GM18909 (cell line): ENCODE data around the gene MMRN1.

Experiments used
- ATAC-seq: cut with Tn5 transposase; IDR thresholded peaks from one replicate; pipeline ENCODE4 v1.9.1; 2021; ENCODE audit warnings: mild to moderate bottlenecking; ENCODE audit not compliant: unreplicated experiment, poor library complexity

MMRN1 gene, protein sequence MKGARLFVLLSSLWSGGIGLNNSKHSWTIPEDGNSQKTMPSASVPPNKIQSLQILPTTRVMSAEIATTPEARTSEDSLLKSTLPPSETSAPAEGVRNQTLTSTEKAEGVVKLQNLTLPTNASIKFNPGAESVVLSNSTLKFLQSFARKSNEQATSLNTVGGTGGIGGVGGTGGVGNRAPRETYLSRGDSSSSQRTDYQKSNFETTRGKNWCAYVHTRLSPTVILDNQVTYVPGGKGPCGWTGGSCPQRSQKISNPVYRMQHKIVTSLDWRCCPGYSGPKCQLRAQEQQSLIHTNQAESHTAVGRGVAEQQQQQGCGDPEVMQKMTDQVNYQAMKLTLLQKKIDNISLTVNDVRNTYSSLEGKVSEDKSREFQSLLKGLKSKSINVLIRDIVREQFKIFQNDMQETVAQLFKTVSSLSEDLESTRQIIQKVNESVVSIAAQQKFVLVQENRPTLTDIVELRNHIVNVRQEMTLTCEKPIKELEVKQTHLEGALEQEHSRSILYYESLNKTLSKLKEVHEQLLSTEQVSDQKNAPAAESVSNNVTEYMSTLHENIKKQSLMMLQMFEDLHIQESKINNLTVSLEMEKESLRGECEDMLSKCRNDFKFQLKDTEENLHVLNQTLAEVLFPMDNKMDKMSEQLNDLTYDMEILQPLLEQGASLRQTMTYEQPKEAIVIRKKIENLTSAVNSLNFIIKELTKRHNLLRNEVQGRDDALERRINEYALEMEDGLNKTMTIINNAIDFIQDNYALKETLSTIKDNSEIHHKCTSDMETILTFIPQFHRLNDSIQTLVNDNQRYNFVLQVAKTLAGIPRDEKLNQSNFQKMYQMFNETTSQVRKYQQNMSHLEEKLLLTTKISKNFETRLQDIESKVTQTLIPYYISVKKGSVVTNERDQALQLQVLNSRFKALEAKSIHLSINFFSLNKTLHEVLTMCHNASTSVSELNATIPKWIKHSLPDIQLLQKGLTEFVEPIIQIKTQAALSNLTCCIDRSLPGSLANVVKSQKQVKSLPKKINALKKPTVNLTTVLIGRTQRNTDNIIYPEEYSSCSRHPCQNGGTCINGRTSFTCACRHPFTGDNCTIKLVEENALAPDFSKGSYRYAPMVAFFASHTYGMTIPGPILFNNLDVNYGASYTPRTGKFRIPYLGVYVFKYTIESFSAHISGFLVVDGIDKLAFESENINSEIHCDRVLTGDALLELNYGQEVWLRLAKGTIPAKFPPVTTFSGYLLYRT

DNA sequence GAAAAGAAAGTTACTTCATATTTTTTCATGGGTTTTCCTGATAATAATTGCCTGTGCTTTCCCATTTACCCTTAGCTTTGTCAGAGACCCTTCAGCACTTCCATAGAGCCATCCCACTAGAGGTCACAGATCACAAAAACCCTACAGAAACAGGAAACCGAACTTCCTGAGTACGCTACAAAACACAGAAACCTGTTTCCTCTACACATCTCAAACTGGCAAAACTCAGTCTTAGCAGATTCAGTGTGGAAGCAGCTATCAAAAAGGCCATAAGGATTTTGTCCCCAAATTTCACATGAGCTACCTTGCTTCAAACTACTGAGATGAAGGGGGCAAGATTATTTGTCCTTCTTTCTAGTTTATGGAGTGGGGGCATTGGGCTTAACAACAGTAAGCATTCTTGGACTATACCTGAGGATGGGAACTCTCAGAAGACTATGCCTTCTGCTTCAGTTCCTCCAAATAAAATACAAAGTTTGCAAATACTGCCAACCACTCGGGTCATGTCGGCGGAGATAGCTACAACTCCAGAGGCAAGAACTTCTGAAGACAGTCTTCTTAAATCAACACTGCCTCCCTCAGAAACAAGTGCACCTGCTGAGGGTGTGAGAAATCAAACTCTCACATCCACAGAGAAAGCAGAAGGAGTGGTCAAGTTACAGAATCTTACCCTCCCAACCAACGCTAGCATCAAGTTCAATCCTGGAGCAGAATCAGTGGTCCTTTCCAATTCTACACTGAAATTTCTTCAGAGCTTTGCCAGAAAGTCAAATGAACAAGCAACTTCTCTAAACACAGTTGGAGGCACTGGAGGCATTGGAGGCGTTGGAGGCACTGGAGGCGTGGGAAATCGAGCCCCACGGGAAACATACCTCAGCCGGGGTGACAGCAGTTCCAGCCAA is at the start of gene MMRN1:
MMRN1 (plus strand) TSS at position 206 of the 902 bp plus-strand sequence; CDS start at position 324, 118 bp downstream.
- ATAC-seq: peak; percentile 74

DNA sequence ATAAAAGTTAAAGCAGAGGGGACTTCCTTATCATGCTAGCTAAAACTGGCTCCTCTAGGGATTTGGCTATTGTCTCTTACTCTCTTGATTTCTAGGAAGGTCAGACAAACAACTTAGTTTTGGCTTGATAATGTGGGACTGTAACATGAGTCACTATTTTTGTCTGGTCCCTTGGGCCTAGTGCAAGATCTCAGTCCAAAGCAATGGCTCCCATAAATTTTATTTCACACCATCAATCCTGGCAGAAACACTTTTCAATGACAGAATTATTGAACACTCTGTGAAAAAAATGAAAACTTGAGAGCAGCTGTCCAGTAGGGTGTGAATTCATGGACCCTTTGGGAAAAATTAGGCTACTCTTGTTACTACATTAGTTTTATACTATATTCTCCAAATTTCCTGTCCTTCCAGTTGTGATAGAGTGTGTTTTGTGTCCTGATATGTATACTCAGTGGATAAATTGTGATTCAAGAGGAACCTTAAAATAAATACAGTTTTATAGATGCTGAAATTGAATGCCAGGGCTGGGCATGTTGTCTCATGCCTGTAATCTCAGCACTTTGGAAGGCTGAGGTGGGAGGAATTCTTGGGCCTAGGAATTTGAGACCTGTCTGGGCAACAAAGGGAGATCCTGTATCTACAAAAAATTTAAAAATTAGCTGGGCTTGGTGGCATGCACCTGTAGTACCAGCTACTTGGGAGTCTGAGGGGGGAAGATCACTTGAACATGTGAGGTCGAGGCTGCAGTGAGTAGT is 46.9 kb upstream of the MMRN1 start:
- no peak for ATAC-seq

DNA sequence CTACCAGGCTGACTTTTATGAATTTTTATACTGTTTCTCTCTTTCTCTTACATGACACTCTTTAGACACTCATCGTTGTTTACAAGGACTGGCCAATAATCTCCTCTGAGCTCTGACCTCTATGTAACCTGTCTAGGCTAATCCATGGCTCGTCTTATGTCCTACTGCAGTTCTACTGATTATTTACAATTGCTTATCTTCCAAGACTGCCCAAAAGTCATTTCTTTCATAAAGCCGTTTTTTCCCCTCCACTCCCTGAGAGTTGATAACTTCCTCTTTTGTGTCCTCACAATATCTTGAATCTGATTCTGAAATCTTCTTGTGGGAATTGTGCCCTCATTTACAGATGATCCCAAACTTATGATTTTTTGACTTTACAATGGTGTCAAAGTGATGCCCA is 39.4 kb upstream of the MMRN1 start:
- ATAC-seq: no peak

DNA sequence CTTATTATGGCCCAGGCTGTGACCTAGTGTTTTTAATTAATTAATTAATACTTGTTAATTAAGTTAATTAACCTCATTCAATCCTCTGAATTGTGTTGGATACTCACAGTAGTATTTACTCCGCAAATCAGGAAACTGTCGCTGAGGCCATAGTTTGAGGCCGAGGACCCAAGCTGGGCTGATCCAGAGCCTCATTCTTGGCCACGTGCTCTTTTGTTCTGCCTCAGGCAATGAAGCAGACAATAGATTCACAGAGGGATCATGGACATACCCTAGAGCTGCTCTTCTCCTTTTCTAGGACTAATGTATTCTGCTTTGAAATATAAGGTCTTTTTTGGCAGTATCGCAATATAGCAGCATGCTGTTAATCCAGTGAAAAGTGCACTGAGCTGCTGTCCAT is 33.7 kb upstream of the MMRN1 start:
- no peak for ATAC-seq

DNA sequence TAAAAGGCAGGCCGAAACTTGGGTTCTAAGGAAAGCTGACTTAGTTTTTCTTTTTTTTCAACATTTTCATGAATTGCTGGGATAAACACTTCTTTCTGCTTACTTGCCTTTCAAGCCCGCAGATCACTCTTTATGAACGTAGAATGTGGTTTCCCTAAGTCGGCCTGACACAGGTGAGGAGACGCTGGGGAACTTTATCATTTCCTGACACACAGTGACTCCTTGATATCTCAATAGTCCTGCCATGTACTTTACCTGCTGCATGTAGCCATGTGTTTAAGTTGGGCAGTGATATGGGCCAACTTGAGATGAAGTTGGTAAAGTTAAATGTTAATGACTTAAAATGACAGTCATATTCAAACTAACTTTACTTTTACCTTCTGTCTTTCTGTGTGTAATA is 31.1 kb upstream of the MMRN1 start:
- no peak for ATAC-seq

- no peak for ATAC-seq
These were observed 26.4 kb upstream of the MMRN1 start for GRCh38 chr4:89868276-89868675.

GRCh38 chr4:89868999-89869589 is 25.6 kb upstream of the MMRN1 start:
- ATAC-seq: no peak

DNA sequence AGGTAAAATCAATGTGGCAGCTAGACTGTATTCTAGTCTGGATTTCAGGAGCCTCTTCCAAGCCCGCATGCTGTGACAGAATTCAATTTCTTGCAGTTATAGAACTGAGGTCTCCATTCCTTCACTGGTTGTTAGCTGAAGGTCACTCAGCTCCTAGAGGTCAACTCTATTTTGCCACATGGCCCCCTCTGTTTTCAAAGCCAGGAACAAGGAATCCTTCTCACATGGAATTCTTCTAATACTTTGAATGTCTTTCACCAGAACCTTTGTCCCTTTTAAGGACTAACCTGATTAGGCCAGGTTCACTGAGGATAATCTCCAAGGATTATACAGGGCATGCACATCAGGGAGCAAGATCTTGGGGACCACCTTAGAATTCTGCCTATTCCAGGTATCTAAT is 23.4 kb upstream of the MMRN1 start:
- ATAC-seq: no peak

GRCh38 chr4:89876548-89876947 is 18.1 kb upstream of the MMRN1 start:
- ATAC-seq: no peak

- no peak for ATAC-seq
These were observed 16.0 kb upstream of the MMRN1 start for GRCh38 chr4:89878611-89879010.

- no peak for ATAC-seq
These were observed 15.4 kb upstream of the MMRN1 start for GRCh38 chr4:89879215-89879614.

GRCh38 chr4:89889289-89889688 is 5.4 kb upstream of the MMRN1 start:
- no peak for ATAC-seq

GRCh38 chr4:89897867-89898266 is 3.2 kb downstream of the MMRN1 start:
- peak; percentile 0 for ATAC-seq

DNA sequence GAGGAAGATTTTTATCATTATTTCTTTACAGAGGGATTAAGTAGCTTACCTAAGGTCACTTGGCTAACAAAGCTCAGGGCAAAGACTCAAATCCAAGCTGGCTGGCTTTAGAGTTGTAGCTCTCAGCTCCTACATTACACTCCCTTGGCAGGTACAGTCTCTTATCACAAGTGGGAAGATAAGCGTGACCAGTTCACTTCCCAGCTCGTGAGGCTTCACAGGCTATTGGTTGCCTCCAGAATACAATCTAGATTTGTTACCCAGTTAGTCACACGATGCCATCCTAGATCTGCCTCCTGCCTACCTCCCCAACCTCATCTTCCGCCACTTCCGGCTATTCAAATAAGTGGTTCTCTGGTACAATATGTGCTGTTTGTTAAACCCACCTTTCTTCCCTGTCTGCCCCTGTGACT is 3.7 kb downstream of the MMRN1 start:
- peak; percentile 65 for ATAC-seq

DNA sequence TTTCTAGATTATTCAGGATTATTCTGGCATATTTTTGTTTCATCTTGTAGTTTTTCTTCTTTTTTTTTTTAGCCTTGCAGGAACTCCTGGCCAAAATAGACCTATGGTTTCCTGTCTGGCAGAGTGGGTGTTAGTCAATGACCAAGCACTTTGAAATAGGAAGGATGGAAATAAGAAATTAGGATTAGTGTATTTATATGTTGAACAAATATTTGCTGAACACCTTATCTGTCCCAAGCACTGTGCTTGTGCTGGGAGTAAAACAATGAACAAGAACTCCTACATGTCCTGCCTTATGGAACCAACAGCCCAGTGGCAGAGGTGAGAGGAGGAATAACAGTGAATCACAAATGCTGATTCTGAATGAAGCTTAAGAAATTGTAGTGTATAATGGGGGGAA is 4.5 kb downstream of the MMRN1 start:
- ATAC-seq: no peak

DNA sequence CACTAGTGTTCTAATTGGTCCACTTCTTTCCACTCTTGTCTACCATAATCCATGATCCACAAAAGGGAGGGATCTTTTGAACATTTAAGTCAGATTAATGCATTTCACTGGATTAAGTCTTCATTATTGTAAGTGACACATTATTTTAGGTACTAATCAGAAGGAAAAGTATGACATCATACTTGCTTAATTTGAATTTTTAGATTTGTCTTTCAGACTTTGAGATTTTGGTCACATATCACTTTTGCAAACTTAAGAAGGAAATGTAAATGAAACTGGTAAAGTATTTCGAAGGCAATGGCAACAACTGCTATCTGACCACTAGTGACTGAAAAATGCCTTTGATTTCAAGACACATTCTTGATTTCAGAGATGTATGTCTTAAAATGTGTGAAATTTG is 5.2 kb downstream of the MMRN1 start:
- ATAC-seq: no peak

GRCh38 chr4:89901808-89902431 is 7.3 kb downstream of the MMRN1 start:
- peak; percentile 81 for ATAC-seq

DNA sequence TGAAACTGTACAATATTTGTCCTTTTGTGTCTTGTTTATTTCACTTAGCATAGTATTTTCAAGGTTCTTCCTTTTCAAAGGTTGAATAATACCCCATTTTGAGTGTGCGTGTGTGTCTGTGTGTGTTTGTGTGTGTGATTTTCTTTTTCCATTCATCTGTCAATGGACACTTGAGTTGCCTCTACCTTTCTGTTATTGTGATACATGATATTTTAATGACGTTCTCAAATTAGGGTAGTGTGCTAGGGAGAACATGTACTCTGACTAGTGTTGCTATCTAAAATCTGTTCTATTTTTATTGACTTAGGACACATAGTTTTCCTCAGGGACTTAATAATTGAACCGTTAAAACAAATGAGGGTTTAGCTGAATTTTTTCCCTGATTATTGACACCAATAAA is 9.9 kb downstream of the MMRN1 start:
- ATAC-seq: no peak
